Keratinocyte (primary cell): ENCODE results near the gene ALDH1L1. TPM values are rescaled to one million over a fixed set of nuclear protein-coding genes. Genes with fewer than 3 reads are reported as not detected.

Experiments
- DNase-seq: peaks from one replicate; pipeline ENCODE4 v3.0.0-alpha.2; 2011; ENCODE audit warnings: low read depth, missing footprints, low spot score
- FAIRE-seq: peaks from 2 replicates; lab custom pipeline; 2011; peaks lifted over from hg19 to GRCh38; lab: Jason Lieb, UNC
- H2AFZ ChIP-seq: 2 replicates; pipeline ENCODE4 v1.6.0; 2012; ENCODE audit warnings: low read length, control low read depth, inconsistent platforms; ENCODE audit not compliant: control insufficient read depth
- H3K27ac ChIP-seq: 2 replicates; pipeline ENCODE4 v1.5.1; 2011; ENCODE audit warnings: low read length; ENCODE audit not compliant: control insufficient read depth, insufficient read depth
- H3K27me3 ChIP-seq: 3 replicates; pipeline ENCODE4 v1.6.0; 2011; ENCODE audit warnings: low read length; ENCODE audit not compliant: control insufficient read depth, insufficient read depth; ENCODE audit errors: extremely low read depth
- H3K36me3 ChIP-seq, 2 experiments: 2 replicates in 1 of 2; 3 replicates in 1 of 2; pipeline ENCODE4 v1.5.1; 2011; ENCODE audit warnings: low read length in 2 of 2, mild to moderate bottlenecking in 1 of 2; ENCODE audit not compliant: control insufficient read depth in 2 of 2, insufficient read depth in 2 of 2; ENCODE audit errors: extremely low read depth in 1 of 2
- H3K4me1 ChIP-seq: 3 replicates; pipeline ENCODE4 v1.5.1; 2011; ENCODE audit warnings: low read length; ENCODE audit not compliant: control insufficient read depth, insufficient read depth; ENCODE audit errors: extremely low read depth
- H3K4me2 ChIP-seq: 3 replicates; pipeline ENCODE4 v1.6.0; 2011; ENCODE audit warnings: low read depth, low read length; ENCODE audit not compliant: control insufficient read depth, insufficient read depth; ENCODE audit errors: extremely low read depth
- H3K4me3 ChIP-seq, 3 experiments: fragments of 200-600 bp in 1 of 3; sonication (generic) in 1 of 3; 2 replicates in 2 of 3; 3 replicates in 1 of 3; pipeline ENCODE4 v1.5.1; 2011 to 2016; ENCODE audit warnings: low read length in 3 of 3, mild to moderate bottlenecking in 3 of 3, control low read depth in 2 of 3, inconsistent platforms in 1 of 3, low read depth in 1 of 3, mixed read lengths in 1 of 3, mixed run types in 1 of 3, moderate library complexity in 1 of 3; ENCODE audit not compliant: control insufficient read depth in 2 of 3, insufficient read depth in 2 of 3; ENCODE audit errors: extremely low read depth in 1 of 3
- H3K79me2 ChIP-seq: 2 replicates; pipeline ENCODE4 v1.6.0; 2012; ENCODE audit warnings: low read length; ENCODE audit not compliant: control insufficient read depth, insufficient read depth
- H3K9ac ChIP-seq: 3 replicates; pipeline ENCODE4 v1.6.0; 2011; ENCODE audit warnings: low read length; ENCODE audit not compliant: control insufficient read depth, insufficient read depth; ENCODE audit errors: extremely low read depth
- H3K9me1 ChIP-seq: 3 replicates; pipeline ENCODE4 v1.6.0; 2011; ENCODE audit warnings: low read length; ENCODE audit not compliant: control insufficient read depth, insufficient read depth; ENCODE audit errors: extremely low read depth
- H3K9me3 ChIP-seq: 2 replicates; pipeline ENCODE4 v1.5.1; 2012; ENCODE audit warnings: low read depth, low read length; ENCODE audit not compliant: control insufficient read depth
- H4K20me1 ChIP-seq: 3 replicates; pipeline ENCODE4 v1.6.0; 2011; ENCODE audit warnings: low read length; ENCODE audit not compliant: control insufficient read depth, insufficient read depth; ENCODE audit errors: extremely low read depth
- CTCF ChIP-seq, 3 experiments: IDR thresholded peaks in 1 of 3; conservative IDR thresholded peaks in 1 of 3; optimal IDR thresholded peaks in 1 of 3; 2 replicates in 2 of 3; 3 replicates in 1 of 3; pipeline versions ENCODE3 to v1.5.1; 2011; ENCODE audit warnings: low read length in 3 of 3, mild to moderate bottlenecking in 3 of 3, moderate library complexity in 2 of 3, control low read depth in 1 of 3, inconsistent platforms in 1 of 3; ENCODE audit not compliant: insufficient read depth in 2 of 3; ENCODE audit errors: extremely low read depth in 1 of 3
- EZH2 ChIP-seq: IDR thresholded peaks from one replicate; pipeline ENCODE4 v1.6.1; 2012; ENCODE audit warnings: inconsistent platforms, mild to moderate bottlenecking, low read length, moderate library complexity
- dilution Hi-C: fragments of 300-500 bp; cut with MboI; formaldehyde crosslinking; loops from one replicate; pipeline ENCODE4 v1.7.0; 2020; ENCODE audit warnings: low sequenced_read_pairs; ENCODE audit not compliant: extremely low pct_ligation_motif_present
- polyA plus RNA-seq, 5 experiments: library from polyadenylated mRNA; depleted of rRNA in 3 of 5; stranded (reverse) in 3 of 5; stranded (forward) in 1 of 5; unstranded in 1 of 5; fragments of >200 nt; gene quantifications; 1 replicate in 1 of 5; 2 replicates in 3 of 5; 3 replicates in 1 of 5; pipeline versions ENCODE4 v1.2.1 to v1.2.3, GENCODE V29; 2011 to 2012; ENCODE audit warnings: missing spikeins in 2 of 5, low read depth in 1 of 5, low replicate concordance in 1 of 5

The ALDH1L1 gene
- polyA plus RNA-seq, 1 donor (not counting 4 experiments of a cell fraction or from before 2014, with no cell fraction given): 0.35 TPM

- Histone ChIP-seq H3K9ac (no peak overlapping the region), H3K27ac (no peak overlapping the region)
- no peak for DNase-seq
Measured at GRCh38 chr3:126102530-126102951, 77.8 kb downstream of the ALDH1L1 start.

GRCh38 chr3:126102011-126102410, 78.4 kb downstream of the ALDH1L1 start:
- no peaks in the 10 kb centered on the region for H3K9me1 ChIP-seq
- no peak overlapping the region for H3K4me3 ChIP-seq
- H3K27me3 ChIP-seq: no peaks in the 10 kb centered on the region
- H4K20me1 ChIP-seq: no peaks in the 10 kb centered on the region
- H3K9ac ChIP-seq: no peak overlapping the region
- TF ChIP-seq EZH2 (no peak), CTCF (optimal IDR thresholded peaks at IDR 0.05 in 1 of 3, IDR thresholded peaks at IDR 0.05 in 1 of 3, conservative IDR thresholded peaks at IDR 0.05 in 1 of 3; ENCODE audit: extremely low read depth in 1 of 3, insufficient read depth in 2 of 3, low read length in 3 of 3) (no peak)
- dilution Hi-C loops: no loop called here
- H3K9me3 ChIP-seq: no peaks in the 10 kb centered on the region
- no peaks in the 10 kb centered on the region for H3K4me1 ChIP-seq
- no peak overlapping the region for H3K4me2 ChIP-seq
- no peaks in the 10 kb centered on the region for H3K79me2 ChIP-seq
- no peak overlapping the region for H3K27ac ChIP-seq
- FAIRE-seq: no peak
- H2AFZ ChIP-seq: no peak overlapping the region
- DNase-seq: no peak
- no peaks in the 10 kb centered on the region for H3K36me3 ChIP-seq

More at GRCh38 chr3:126102530-126102951, 77.8 kb downstream of the ALDH1L1 start:
- H3K4me3 ChIP-seq: no peak overlapping the region
- dilution Hi-C loops: no loop called here
- H3K9me1 ChIP-seq: no peaks in the 10 kb centered on the region
- H3K36me3 ChIP-seq: no peaks in the 10 kb centered on the region
- no peaks in the 10 kb centered on the region for H3K79me2 ChIP-seq
- H3K4me1 ChIP-seq: no peaks in the 10 kb centered on the region
- no peaks in the 10 kb centered on the region for H3K9me3 ChIP-seq
- no peak overlapping the region for H3K4me2 ChIP-seq
- no peak for FAIRE-seq
- no peaks in the 10 kb centered on the region for H3K27me3 ChIP-seq
- no peak for TF ChIP-seq CTCF (optimal IDR thresholded peaks at IDR 0.05 in 1 of 3, IDR thresholded peaks at IDR 0.05 in 1 of 3, conservative IDR thresholded peaks at IDR 0.05 in 1 of 3; ENCODE audit: extremely low read depth in 1 of 3, insufficient read depth in 2 of 3, low read length in 3 of 3)
- peak overlapping the region; percentile 49 for H2AFZ ChIP-seq
- no peaks in the 10 kb centered on the region for H4K20me1 ChIP-seq
